CD4-positive, alpha-beta T cell treated with Interleukin-17A for 4 hours (primary cell): ENCODE data around the gene RASGEF1C.

ENCODE experiments used
- DNase-seq: peaks from one replicate; pipeline ENCODE4 v3.0.0-alpha.2; 2020; ENCODE audit warnings: mixed read lengths

RASGEF1C gene

DNA sequence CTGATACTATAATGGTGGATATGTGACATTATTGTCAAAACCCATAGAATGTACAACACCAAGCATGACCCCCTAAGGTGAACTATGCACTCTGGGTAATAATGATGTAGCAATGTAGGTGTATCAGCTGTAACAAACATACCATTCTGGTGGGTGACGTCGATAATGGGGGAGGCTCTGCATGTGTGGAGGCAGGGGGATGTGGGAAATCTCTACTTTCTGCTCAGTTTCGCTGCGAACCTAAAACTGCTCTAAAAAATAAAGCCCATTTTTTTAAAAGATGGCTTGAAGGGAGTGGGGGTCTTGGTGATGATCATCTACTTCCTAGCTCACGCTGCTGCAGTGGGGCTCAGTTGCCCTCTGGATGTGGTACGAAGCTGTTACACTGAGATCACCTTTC lies 51.1 kb downstream of the RASGEF1C start:
- DNase-seq = no peak

DNA sequence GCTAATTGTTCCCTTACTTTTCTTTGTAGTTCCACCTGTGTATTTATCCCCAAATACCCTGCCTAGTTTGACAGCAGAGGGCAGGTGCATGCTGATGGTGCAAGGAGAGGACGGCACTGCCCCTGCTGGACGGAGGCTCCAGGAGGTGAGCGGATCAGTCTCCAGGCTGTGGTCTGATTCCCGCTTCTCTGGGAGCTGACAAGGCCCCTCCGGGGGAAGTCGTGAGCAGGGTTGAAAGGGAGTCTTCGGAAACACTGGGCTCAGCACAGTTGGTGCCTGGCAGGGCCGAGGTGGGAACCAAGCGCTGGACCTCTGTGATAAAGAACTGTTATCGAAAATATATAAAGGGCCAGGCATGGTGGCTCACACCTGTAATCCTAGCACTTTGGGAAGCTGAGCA lies 52.9 kb downstream of the RASGEF1C start:
- DNase-seq = no peak

DNA sequence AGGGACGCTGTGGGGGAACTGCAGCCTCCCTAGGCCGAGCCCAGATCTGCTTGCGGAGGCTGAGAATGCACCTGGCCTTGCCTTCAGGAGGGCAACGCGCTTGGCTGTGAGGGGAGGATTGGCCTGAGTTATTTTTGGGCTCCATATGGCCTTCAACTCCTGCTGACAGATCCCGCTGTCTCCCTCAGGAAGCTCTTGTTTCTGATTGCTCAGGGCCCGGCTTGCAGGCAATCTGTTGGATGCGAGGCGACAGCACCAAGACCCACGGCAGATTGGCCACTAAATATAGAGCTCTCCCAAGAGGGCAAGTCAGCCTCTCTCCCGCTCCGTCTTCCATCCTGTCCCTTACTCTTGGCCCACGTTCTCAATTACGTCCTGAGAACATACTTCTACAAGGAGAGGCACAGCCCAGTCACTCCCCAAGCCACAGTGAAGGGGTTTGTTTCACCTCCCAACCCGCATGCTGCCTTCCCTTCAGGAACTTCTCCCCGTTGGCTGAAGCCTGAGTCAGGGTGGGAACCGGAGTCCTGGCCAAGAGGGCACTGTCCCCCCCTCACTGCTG lies 53.6 kb downstream of the RASGEF1C start:
- DNase-seq = no peak

DNA sequence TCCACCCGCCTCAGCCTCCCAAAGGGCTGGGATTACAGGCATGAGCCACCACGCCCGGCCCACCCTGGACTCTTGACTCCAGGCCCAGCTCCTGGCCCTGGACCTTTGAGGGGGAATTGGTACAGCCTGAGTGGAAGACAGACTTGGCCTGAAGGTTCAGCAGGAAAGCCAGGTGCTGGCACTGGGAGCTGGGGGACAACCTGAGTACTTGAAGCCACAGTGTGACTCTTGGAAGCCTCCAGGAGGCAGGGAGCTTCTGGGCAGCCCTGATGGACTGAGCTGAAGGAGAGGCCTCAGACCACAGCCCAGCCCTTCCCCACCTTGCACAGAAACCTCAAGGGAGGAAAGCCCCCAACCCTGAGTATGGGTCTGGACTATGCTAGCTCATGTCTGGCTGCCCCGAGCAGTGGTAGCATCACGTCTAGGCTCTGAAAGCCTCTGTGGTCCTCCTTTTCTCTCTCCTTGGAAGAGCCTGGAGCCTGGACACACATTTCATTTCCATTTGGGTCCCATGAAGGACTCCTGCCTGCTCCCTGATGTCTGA lies 54.1 kb downstream of the RASGEF1C start:
- no peak for DNase-seq

DNA sequence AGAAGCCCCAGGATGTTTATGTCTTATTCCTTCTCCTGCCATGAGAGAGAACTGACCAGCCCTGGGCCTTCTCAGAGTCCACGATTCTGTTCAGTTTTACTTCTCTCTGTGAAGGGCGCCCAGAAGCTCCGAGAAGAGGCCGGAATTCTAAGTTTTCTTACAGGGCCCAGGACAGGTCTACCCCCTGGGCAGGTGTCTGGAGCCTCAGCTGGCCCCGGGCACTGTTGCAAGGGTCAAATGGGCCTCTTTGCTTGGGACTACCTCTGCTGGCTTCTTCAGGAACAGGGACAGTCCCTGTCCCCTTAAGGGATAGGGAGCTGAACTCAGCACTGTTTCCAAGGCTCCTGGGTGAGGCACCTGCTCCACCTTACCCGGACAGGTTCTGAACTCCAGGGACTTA lies 55.0 kb downstream of the RASGEF1C start:
- DNase-seq = no peak

DNA sequence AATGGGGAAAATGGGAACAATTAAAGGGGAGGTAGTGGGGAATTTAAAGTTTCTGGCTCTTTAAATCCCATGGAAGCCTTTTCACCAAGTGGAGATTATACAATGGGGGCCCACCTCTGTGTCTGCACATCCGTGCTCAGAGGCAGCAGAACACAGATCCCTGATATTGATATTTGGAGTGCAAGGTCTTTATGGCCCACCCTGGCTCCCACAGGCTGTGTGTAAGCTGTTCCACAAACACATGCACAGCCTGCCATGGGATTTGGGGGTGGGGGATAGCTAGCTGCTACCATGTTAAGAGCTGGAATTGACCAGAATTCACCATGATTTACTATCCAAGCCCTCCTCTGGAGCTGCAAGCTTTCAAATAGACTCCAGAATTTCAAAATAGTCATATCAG lies 55.9 kb downstream of the RASGEF1C start:
- DNase-seq = no peak

DNA sequence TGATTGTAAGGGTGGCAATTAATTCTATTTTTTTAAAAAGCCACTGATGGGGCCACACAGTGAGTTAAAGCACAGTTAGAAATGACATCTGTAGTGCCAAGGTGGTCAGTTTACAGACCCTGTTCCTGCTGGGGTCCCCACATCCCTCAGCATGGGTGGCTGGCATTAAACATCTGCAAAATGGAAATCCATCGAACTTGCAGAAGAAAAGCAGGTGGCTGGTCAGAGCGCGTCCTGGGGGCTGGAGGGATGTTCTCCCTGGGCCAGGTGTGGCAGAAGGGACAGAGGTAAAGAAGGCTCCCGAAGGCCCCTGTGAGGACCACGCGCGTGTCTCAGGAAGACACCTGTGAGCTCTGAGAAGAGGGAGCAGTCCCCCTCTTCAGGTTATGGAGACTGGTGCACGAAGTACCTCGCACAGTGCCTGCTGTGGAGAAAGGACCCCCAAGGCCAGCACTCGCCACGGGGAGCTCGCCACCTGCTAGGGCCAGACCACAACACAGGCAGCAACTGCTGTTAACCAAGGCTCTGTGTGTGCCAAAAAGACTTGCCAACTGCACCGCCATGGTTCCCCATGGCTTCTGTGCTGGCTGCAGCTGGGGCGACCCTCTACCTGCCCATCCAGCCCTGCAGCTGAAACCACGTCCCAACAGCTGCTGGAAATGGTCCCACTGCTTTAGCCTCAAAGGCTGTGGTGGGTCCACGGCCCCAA lies 65.2 kb downstream of the RASGEF1C start:
- no peak for DNase-seq

DNA sequence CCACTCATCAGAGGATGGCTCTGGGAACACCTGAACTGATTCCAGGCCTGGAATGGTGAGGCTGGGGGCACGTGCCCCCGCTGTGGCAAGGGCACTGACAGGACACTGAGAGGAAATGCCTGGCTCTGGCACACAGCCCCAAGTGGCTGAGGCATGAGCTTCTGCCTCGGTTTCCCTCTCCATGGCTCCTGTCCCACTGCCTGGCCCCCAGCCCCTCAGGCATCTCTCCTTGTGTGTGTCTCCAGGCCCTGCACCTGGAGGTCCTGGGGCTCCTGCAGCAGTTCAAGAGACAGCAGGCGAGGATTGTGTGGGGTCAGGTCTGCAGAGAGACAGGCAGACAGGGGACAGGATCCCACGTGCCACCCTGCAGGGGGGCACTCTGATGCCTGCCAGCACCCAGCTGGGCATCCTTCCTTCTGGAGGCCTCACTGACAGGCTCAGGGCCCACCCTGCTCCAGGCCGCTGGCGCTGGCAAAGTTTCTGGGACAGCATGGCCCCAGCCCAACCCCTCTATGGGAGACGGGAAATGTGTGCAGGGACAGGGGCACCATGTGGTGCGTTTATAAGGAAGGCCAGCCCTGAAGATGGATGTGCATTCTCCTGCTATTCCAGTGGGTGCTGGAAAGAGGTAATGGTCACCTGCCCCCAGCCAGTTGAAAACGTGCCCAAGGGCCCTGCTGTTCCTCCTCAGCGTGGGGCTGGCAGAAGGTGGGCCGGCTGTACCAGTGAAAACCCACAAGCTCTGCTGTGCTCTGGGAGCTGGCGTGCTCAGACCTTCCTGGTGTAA lies 66.0 kb downstream of the RASGEF1C start:
- DNase-seq = no peak

DNA sequence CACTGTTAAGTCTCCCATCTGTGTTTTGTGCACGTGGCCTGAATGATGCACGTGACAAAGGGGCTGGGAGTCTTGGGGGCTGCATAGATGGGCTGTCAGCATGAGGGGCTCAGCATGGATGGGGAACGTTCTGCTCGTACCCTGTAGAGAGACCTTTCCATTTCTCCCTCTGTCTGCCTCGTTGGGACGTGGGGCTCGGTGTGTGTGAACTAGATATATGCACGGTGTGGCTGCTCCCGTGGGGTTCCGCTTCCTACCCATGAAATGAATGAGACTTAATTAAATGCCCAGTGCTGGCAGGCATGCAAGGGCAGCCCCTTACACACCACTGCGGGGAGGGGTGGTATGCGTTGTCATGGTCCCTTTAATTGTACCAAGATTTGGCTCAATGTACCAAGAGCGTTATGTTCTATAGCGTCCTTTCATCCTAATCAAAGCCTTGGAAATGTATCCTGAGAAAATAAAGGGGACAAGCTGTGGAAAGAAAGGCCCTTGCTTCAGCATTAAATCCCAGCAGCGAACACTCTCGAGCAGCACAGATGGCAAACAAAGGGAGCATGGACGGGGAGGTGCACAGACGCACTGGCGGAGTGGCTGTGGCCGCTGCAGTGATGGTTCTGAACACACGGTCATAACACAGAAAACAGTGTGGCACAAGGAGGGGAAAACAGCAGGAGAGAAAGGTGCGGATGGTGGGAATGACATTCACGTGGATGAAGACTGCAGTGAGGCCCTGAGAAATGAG lies 66.8 kb downstream of the RASGEF1C start:
- no peak for DNase-seq

DNA sequence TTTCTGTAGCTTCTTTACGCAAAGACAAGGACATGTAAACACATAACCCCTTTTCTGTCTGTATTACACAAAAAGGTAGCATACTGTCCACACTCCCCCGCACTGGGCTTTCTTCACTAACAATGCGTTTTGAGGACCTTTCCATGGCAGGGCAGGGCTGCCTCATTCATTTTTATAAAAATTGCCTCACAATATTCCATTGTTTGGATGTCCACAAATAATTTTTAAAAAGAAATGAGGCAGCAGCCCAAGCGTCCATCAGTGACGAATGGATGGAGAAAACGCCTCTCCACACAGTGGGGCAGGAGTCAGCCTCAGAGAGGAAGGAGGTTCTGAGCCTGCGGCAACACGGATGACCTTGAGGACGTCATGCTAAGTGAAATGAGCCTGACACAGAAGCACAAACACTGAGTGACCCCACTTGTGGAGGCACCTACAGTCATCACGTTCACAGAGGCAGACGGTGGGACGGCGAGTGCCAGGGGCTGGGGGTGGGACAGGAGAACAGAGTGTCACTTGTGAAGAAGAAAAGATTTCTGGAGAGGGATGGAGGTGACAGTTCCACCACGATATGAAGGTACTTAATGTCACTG lies 67.8 kb downstream of the RASGEF1C start:
- DNase-seq = no peak

DNA sequence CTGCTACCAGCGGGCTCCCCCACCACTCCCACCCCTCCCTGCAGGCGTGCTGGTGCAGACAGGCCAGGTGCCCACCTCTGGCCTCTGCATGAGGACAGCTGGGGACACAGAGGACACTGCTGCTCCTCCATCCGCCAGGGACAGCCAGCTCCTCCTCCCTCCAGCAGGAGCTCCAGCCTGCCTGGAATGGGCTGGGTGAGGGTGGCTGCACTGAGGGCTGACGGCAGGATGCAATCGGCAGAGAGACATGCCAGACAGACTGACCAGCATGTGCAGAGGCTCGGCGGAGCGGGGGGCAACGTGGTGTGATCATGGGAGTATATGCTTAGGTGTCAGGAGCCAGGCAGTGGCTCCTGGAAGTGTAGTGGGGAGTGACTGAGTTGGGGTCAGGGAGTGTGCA lies 68.4 kb downstream of the RASGEF1C start:
- no peak for DNase-seq

DNA sequence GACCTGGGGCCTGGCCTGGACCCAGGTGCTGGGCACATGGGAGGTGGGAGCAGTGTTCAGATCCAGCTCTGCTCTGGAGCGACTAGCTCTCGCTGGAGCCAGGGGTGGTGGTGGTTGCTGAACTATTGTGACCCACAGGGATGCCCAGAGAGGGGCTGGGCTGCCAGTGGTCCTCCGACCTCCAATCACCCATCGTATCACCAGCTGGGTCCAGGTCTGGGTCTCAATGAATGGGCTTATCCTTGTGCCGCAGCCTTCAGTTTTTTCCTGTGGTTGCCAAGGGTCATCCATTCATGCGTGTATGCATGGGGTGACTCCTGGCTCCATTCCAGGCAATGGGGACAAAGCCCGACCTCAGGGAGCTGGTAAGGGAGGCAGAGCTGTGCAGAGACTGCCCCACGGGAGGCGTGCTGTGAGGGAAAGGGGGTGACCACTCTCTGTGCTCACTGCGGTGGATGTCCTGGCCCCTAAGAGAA lies 68.9 kb downstream of the RASGEF1C start:
- DNase-seq = no peak

DNA sequence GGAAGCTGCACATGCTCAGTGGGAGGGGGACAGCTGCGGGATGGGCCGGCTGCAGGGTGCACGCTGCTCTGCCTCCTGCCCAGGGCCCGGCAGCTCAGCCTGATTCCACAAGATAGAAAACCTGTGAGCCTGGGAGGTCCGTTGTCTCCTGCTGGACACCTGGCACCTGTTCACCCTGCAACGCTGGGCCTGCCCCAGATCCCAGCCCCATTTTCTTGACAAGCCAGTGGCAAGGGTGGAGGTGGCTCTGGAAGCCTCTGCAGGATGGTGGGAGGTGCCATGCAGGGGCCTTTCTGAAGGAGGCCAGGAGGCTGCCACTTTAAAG lies 69.3 kb downstream of the RASGEF1C start:
- no peak for DNase-seq

DNA sequence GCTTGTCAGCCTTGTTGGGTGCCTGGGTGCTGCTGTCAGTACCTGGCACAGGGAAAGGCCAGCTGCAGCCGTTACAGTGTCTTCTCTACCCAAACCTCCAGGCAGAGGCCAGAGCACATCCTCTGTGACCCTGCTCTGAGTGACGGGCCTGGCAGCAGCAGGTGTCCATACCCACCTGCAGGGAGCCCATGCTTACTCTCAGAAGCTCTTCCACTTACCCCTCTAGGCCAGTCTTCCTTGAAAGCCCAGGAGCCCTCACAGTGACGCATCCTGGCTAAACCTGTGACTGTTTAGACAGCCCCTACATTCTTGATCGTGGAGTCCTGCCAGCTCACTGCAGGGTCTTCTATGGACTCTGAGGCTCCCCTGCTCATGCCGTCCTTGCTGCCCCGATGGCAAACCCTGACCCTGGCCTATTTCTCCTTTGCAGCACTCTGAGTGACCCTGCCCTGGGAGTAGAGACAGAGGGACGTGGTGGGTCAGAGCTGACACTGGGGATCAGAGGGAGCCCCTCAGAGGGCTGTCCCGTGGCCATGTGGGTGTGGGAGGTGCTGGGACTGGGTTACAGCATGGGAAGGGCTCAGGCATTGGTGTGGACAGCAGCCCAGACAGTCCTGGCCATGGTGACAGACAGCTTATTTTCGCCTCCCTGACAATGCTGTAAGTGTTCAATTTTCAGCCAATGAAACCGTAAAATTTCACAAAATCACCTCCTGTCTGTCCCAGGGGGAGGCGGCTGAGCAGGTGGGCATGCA lies 69.9 kb downstream of the RASGEF1C start:
- no peak for DNase-seq

DNA sequence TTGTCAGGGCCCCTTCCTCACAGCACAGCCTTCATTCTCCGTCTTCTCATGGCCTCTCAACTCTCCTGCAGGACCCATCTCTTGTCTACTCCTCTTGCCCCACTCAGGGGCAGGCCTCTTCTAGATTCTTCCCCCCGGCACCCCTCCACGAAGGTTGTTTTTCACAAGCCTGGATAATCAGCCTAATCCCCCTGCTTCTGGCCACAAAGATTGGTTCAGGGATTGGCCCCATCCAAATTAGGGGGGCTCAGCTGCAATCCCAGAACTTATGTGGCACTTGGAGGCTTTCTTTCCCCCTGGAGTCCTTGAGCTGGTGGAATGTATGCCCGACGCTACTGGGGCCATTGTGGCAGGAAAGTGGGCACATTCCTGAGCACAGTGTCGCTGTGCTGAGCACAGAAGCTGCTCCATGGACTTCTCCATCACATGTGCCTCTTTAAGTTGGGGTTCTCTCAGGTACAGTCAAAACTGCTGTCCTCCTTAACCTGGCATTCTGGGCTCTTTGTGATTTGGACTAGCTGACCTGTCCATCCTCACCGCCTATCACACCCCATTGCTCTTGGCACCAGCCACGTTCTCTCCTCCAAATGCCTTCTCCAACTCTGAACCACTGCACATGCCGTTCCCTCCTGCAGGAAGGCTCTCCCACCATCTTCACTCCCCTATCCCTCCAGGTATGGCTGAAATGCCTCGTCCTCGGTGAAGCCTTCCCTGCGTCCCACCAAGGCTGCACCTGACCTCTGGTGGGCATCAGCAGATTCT lies 70.6 kb downstream of the RASGEF1C start:
- DNase-seq = no peak

DNA sequence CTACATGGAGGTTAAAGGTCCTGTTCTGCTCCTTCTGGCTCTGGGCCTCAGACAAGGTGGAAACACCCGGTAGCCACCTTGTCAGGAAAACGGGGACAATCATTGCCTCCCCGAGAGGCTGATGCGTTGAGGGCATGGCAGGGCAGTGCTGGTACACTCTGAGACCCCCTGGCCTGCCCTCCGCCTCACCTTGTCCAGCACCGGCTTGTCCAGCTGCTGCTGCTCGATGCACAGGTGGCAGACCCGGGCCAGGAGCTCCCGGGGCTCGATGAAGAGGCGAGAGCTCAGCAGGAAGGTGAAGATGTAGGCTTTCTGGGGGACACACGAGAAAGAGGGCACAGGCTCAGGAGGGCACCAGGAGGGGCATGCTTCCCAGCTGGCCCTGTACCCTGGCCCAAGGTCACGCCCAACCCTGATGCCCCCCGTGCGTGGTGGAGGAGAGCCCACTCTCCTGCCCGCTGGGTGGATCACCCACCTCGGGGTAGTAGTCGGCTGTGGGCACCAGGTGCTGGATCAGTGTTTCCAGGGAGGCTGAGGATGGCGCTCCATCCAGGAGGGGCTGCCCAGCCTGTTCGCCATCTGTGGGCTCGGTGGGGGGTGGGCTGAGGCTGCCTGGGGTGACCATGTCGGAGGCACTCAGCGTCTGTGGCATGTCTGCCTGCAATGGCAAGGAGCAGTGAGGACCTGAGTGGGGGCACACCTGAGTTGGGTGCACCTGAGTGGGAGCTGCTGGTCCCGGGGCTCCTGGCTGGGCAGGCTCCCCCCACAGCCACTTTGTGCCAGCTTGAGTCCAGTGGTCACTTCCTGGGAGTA lies 71.4 kb downstream of the RASGEF1C start:
- no peak for DNase-seq

DNA sequence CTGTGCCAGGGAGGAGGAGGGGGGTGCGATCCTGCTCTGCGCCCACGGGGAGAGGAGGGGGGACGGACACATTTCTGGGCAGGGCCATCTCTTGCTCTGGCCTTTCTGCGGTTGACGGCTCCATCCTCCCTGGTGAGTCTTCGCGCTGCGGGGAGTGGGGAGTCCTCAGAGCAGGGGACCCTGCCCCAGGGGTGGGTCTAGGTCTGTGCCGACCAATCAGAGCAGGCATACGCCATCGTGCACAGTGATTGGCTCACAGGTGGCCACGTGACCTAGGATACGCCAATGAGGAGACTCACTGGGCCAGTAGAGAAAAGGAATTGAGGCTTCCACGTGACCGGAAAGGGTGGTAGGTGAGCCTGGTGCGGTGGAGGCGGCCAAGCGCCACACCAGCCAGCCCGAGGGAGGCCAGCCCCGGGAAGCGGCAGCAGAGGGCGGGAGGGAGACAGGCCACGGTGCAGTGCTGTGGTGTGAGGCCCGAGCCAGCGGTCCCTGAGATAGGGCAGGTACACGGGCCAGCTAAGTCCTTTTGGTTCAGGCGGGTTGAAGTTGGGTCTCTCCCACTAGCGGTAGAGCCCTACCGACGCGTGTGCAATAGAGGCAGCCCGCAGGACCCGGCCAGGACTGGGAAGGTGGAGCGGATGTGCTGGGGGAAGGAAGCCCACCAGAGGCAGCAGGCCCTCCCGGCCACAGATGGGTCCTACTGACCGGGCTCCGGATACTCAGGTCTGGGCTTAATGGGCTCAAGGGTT lies 72.2 kb downstream of the RASGEF1C start:
- DNase-seq = no peak

DNA sequence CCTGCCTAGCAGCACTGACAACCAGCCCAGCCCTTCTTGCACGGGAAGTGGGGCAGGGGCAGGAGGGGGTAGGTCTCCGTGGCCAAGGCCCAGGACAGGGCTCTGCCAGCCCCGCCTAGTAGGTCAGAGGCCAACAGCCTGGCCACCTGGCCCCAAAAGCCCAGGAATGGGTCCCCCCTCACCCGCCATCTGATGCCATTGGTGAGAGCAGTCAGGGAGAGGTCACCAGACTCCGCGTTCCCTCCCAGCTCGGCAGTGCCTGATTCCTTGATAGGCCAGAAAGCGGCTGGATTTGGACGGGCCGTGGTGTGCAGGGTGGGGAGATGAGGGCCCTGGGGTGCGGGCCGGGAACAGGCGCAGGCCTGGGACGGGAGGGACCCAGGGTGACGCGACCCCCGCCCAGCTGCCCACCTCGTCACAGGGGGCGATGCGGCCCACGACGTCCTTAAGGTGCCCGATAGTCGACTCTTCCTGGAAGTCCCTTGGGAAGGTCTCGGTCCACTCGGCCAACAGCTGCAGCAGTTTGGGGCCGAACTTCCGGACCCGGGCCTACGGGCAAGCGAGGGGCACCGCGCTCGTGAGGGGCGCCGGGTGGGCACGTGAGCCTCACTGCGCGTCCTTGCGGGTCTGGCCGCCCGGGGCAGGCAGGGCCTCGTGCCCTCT lies 72.9 kb downstream of the RASGEF1C start:
- no peak for DNase-seq
